DND-41 (cell line): ENCODE results near the gene PCDH19.

Experiments
- CTCF ChIP-seq: IDR thresholded peaks from 2 replicates; pipeline ENCODE4 v1.5.1; 2012; ENCODE audit warnings: borderline replicate concordance, low read length, moderate library complexity, mild to moderate bottlenecking; ENCODE audit not compliant: poor library complexity, severe bottlenecking; ENCODE audit errors: extremely low read depth
- EZH2 ChIP-seq: IDR thresholded peaks from 3 replicates; pipeline ENCODE4 v1.6.1; 2012; ENCODE audit warnings: borderline replicate concordance, low read depth, mild to moderate bottlenecking, moderate library complexity, low read length, inconsistent platforms; ENCODE audit not compliant: severe bottlenecking

- TF ChIP-seq CTCF (no peak), EZH2 (no peak)
Measured at GRCh38 chrX:100263650-100264049, 146.4 kb downstream of the PCDH19 start.
